Vagina (tissue), 2 donors: ENCODE measurements around the gene SLC25A43. TPM values are rescaled to one million over a fixed set of nuclear protein-coding genes. Genes with fewer than 3 reads are reported as not detected.

Source experiments
- DNase-seq, 2 donors: peaks; one replicate each; pipeline ENCODE4 v3.0.0-alpha.2; 2017; ENCODE audit errors: extremely low spot score in 2 of 2
- H3K27ac ChIP-seq: fragments of 200-600 bp; sonication (generic); one replicate; pipeline ENCODE4 v1.5.1; 2019
- H3K27me3 ChIP-seq: fragments of 200-600 bp; sonication (generic); one replicate; pipeline ENCODE4 v1.5.1; 2019
- H3K36me3 ChIP-seq, 2 donors: fragments of 200-600 bp; sonication (generic); one replicate each; pipeline ENCODE4 v1.5.1; 2017 to 2019
- H3K4me1 ChIP-seq: fragments of 200-600 bp; sonication (generic); one replicate; pipeline ENCODE4 v1.5.1; 2019
- H3K4me3 ChIP-seq, 2 donors: fragments of 200-600 bp; sonication (generic); 1 replicate in 1 of 2; 2 replicates in 1 of 2; pipeline ENCODE4 v1.5.1; 2016 to 2019
- H3K9me3 ChIP-seq: fragments of 200-600 bp; sonication (generic); one replicate; pipeline ENCODE4 v1.5.1; 2019
- POLR2A ChIP-seq, 2 donors: fragments of 450-650 bp; IDR thresholded peaks; one replicate each; pipeline ENCODE4 v1.6.1; 2017; ENCODE audit warnings: antibody characterized with exemption in 2 of 2, mild to moderate bottlenecking in 2 of 2, moderate library complexity in 2 of 2
- POLR2AphosphoS5 ChIP-seq, 2 donors: sonication (generic); formaldehyde crosslinking; IDR thresholded peaks; one replicate each; pipeline ENCODE4 v1.9.0; 2017; ENCODE audit warnings: antibody characterized with exemption in 2 of 2, mild to moderate bottlenecking in 2 of 2, low read depth in 1 of 2; ENCODE audit not compliant: insufficient read depth in 1 of 2
- intact Hi-C: fragments of 100-400 bp; cut with DNase I; formaldehyde crosslinking; loops from one replicate; pipeline ENCODE4 v1.15.1; 2023
- total RNA-seq: library from RNA; depleted of rRNA; stranded (reverse); fragments of >200 nt; gene quantifications from one replicate; pipeline ENCODE4 v1.2.3, GENCODE V29; 2016
- TF ChIP-seq, protein P1 (sequence below), 3 experiments: fragments of 450-650 bp in 2 of 3; fragments of 200-600 bp in 1 of 3; sonication (generic) in 1 of 3; IDR thresholded peaks; one replicate each; pipeline ENCODE4 v1.5.1; 2017 to 2019; ENCODE audit warnings: antibody characterized with exemption in 3 of 3, mild to moderate bottlenecking in 2 of 3, moderate library complexity in 2 of 3

The SLC25A43 gene
- total RNA-seq, 1 donor from 2014 or later, result 25.5 TPM

DNA sequence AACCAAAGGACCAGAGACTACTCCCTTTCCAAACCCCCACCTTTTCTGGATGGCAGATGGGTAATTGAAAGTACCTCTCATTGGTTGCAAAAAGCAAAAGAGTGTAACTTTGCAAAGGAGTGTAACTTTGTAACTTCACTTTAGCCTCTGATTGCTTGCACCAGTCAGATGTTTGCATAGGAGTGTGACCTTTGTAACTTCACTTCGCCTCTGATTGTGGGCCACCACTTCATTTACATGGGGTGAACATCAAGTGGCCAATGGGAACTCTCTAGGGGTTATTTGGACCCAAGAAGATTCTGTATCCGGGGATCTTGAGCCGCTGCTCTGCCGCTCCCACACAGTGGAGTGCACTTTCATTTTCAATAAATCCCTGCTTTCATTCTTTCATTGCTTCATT is 9.9 kb upstream of the SLC25A43 start:
- Histone ChIP-seq H3K4me1 (peaks cover 4% of the 10 kb centered on the region), H3K4me3 (peak overlapping the region; percentile 1 to 5), H3K27me3 (no peaks in the 10 kb centered on the region), H3K36me3 (no peaks in the 10 kb centered on the region), H3K27ac (no peak overlapping the region), H3K9me3 (no peaks in the 10 kb centered on the region)
- intact Hi-C loops, result no loop called here
- TF ChIP-seq POLR2A (IDR thresholded peaks at IDR 0.05) (no peak), POLR2AphosphoS5 (IDR thresholded peaks at IDR 0.05; ENCODE audit: insufficient read depth in 1 of 2, low read depth in 1 of 2) (no peak)
- TF ChIP-seq, protein P1, sequence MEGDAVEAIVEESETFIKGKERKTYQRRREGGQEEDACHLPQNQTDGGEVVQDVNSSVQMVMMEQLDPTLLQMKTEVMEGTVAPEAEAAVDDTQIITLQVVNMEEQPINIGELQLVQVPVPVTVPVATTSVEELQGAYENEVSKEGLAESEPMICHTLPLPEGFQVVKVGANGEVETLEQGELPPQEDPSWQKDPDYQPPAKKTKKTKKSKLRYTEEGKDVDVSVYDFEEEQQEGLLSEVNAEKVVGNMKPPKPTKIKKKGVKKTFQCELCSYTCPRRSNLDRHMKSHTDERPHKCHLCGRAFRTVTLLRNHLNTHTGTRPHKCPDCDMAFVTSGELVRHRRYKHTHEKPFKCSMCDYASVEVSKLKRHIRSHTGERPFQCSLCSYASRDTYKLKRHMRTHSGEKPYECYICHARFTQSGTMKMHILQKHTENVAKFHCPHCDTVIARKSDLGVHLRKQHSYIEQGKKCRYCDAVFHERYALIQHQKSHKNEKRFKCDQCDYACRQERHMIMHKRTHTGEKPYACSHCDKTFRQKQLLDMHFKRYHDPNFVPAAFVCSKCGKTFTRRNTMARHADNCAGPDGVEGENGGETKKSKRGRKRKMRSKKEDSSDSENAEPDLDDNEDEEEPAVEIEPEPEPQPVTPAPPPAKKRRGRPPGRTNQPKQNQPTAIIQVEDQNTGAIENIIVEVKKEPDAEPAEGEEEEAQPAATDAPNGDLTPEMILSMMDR (IDR thresholded peaks at IDR 0.05), result no peak
- no peak for DNase-seq

DNA sequence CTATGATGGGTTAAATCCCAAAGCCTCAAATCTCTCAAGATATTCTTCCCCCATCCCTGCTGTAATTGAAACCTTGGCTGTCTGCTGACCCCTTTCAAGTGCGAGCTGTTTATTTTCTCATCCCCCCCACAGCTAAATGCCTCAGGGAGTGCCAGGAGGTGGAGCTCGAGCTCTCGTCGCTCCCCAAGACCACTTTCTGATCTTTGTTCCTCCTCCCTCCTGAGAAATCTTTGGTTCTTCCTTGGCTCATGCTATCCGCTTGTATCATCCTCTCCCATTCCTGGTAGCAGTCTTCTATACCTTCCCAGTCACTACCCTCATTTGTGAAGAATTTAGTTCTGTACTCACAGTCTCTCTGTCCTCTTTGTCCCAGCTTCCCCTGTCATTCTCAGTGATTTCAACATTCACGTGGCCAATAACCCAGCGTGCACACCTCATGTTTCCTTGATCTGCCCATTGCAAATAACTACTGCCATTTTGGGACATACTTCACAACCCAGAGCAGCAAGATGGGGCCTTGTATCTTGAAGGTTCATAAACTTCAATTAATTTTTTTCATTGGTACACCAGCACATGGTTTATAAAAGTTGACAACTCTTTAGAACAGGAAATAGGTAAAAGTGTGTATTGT is 9.2 kb upstream of the SLC25A43 start:
- Histone ChIP-seq H3K4me1 (peaks cover 4% of the 10 kb centered on the region), H3K4me3 (peak overlapping the region in 1 of 2 donors; percentile 5), H3K27ac (no peak overlapping the region), H3K36me3 (no peaks in the 10 kb centered on the region), H3K27me3 (no peaks in the 10 kb centered on the region), H3K9me3 (no peaks in the 10 kb centered on the region)
- intact Hi-C loops, result no loop called here
- DNase-seq, result peak in 1 of 2 donors; percentile 27
- no peak for TF ChIP-seq POLR2AphosphoS5 (IDR thresholded peaks at IDR 0.05; ENCODE audit: insufficient read depth in 1 of 2, low read depth in 1 of 2)
- TF ChIP-seq, protein P1 (IDR thresholded peaks at IDR 0.05), result no peak
- no peak for TF ChIP-seq POLR2A (IDR thresholded peaks at IDR 0.05)

DNA sequence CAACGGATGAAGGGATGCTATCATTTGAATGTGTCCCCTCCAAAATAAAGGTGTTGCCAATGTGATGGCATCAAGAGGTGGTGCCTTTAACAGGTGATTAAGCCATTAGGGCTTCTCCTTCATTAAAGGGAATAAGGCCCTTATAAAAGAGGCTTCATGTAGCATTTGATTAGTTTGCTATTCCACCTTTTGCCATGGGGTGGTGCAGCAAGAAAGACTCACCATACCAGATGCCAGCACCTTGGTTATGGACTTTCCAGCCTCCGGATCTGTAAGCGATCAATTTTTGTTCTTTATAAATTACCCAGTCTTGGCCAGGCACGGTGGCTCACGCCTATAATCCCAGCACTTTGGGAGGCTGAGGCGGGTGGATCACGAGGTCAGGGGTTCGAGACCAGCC is 7.9 kb upstream of the SLC25A43 start:
- peaks cover 4% of the 10 kb centered on the region for H3K4me1 ChIP-seq
- intact Hi-C loops, result no loop called here
- H3K36me3 ChIP-seq, result no peaks in the 10 kb centered on the region

DNA sequence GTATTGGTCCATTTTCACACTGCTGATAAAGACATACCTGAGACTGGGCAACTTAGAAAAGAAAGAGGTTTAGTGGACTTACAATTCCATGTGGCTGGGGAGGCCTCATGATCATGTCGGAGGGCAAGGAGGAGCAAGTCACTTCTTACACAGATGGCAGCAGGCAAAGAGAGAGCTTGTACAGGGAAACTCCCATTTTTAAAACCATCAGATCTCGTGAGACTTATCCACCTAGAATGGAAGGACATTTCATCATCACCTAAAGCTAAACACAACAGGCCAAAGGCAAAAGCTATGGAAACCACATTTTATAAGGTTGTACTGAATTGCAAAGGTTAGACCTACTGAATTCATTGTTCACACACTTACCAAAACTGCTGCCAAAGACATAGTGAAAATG is 6.0 kb upstream of the SLC25A43 start:
- no peak for DNase-seq
- no peak overlapping the region for H3K4me3 ChIP-seq
- TF ChIP-seq, protein P1 (IDR thresholded peaks at IDR 0.05), result no peak
- TF ChIP-seq POLR2A (IDR thresholded peaks at IDR 0.05) (no peak), POLR2AphosphoS5 (IDR thresholded peaks at IDR 0.05; ENCODE audit: insufficient read depth in 1 of 2, low read depth in 1 of 2) (no peak)

More for the DNA sequence above, 7.9 kb upstream of the SLC25A43 start:
- H3K9me3 ChIP-seq, result no peaks in the 10 kb centered on the region
- H3K27me3 ChIP-seq, result no peaks in the 10 kb centered on the region
- TF ChIP-seq POLR2AphosphoS5 (IDR thresholded peaks at IDR 0.05; ENCODE audit: insufficient read depth in 1 of 2, low read depth in 1 of 2) (no peak), POLR2A (IDR thresholded peaks at IDR 0.05) (no peak)
- TF ChIP-seq, protein P1 (IDR thresholded peaks at IDR 0.05), result no peak
- H3K27ac ChIP-seq, result no peak overlapping the region
- no peak overlapping the region for H3K4me3 ChIP-seq
- no peak for DNase-seq

DNA sequence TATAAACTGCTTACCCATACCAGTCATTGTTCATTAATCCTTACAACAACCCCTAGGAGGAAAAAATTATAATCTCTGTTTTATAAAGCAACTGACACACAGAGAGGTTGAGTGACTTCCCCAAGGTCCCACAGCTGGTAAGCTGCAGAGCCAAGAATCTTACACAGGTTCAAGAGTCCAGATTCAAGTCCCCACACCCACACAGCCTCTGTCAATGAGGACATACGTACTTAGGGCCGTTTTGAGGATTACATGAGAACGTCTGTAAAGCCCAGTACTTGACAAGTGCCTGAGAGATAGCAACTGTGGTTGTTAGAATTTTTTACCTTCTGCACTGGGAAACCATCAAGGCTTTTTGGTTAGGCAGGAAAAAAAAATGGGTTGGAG is 556 bp upstream of the SLC25A43 start:
- Histone ChIP-seq H3K4me1 (no peaks in the 10 kb centered on the region), H3K4me3 (peak overlapping the region; percentile 50 to 68), H3K36me3 (no peaks in the 10 kb centered on the region), H3K27ac (peak overlapping the region; percentile 66), H3K9me3 (no peaks in the 10 kb centered on the region), H3K27me3 (no peaks in the 10 kb centered on the region)
- TF ChIP-seq POLR2AphosphoS5 (IDR thresholded peaks at IDR 0.05; ENCODE audit: insufficient read depth in 1 of 2, low read depth in 1 of 2), result no peak
- DNase-seq, result no peak
- intact Hi-C loops, result no loop called here

More for the DNA sequence above, 6.0 kb upstream of the SLC25A43 start:
- peaks cover 4% of the 10 kb centered on the region for H3K4me1 ChIP-seq
- H3K36me3 ChIP-seq, result no peaks in the 10 kb centered on the region
- no peak overlapping the region for H3K27ac ChIP-seq
- intact Hi-C loops, result no loop called here
- H3K27me3 ChIP-seq, result no peaks in the 10 kb centered on the region
- no peaks in the 10 kb centered on the region for H3K9me3 ChIP-seq
